Stimulated activated CD8-positive, alpha-beta memory T cell treated with anti-CD3 and anti-CD28 coated beads, Interleukin-15, amount 100 ng/mL, for 24 hours (primary cell): ENCODE measurements around the gene MYH15.

Experiments
- DNase-seq: peaks from one replicate; pipeline ENCODE4 v3.0.0-alpha.2; 2020; ENCODE audit warnings: low read depth

The MYH15 gene

GRCh38 chr3:108510496-108510895 is at the start of gene MYH15:
TSS of gene MYH15 (minus strand) at chr3:108510596. CDS start at chr3:108510530, 66 bp downstream.
- no peak for DNase-seq

- DNase-seq, result no peak
Measured at GRCh38 chr3:108555966-108556581, 45.7 kb upstream of the MYH15 start.

GRCh38 chr3:108554913-108555571 is 44.6 kb upstream of the MYH15 start:
- DNase-seq, result no peak

- no peak for DNase-seq
Measured at GRCh38 chr3:108554229-108554628, 43.8 kb upstream of the MYH15 start.

GRCh38 chr3:108552267-108553159 is 42.1 kb upstream of the MYH15 start:
- DNase-seq, result no peak

GRCh38 chr3:108548886-108549285 is 38.5 kb upstream of the MYH15 start:
- DNase-seq, result no peak

- no peak for DNase-seq
Measured at GRCh38 chr3:108548304-108548703, 37.9 kb upstream of the MYH15 start.

- no peak for DNase-seq
Measured at GRCh38 chr3:108546692-108547091, 36.3 kb upstream of the MYH15 start.

- no peak for DNase-seq
Measured at GRCh38 chr3:108546247-108546646, 35.9 kb upstream of the MYH15 start.

- DNase-seq, result no peak
Measured at GRCh38 chr3:108538083-108538482, 27.7 kb upstream of the MYH15 start.

- DNase-seq, result no peak
Measured at GRCh38 chr3:108528459-108529252, 18.3 kb upstream of the MYH15 start.

GRCh38 chr3:108527817-108528216 is 17.4 kb upstream of the MYH15 start:
- no peak for DNase-seq

- DNase-seq, result no peak
Measured at GRCh38 chr3:108527109-108527508, 16.7 kb upstream of the MYH15 start.

GRCh38 chr3:108525971-108526370 is 15.6 kb upstream of the MYH15 start:
- no peak for DNase-seq

GRCh38 chr3:108525256-108525655 is 14.9 kb upstream of the MYH15 start:
- no peak for DNase-seq

- DNase-seq, result no peak
Measured at GRCh38 chr3:108524537-108524936, 14.1 kb upstream of the MYH15 start.

GRCh38 chr3:108518895-108519294 is 8.5 kb upstream of the MYH15 start:
- DNase-seq, result no peak

GRCh38 chr3:108516881-108517280 is 6.5 kb upstream of the MYH15 start:
- no peak for DNase-seq

- DNase-seq, result no peak
Measured at GRCh38 chr3:108513961-108514360, 3.6 kb upstream of the MYH15 start.

- no peak for DNase-seq
Measured at GRCh38 chr3:108512671-108513070, 2.3 kb upstream of the MYH15 start.

GRCh38 chr3:108511490-108511889 is 1.1 kb upstream of the MYH15 start:
- DNase-seq, result no peak

GRCh38 chr3:108511055-108511454 is 659 bp upstream of the MYH15 start:
- no peak for DNase-seq
